HL-60/S4 (cell line): ENCODE measurements around the gene ULBP1.
"Not testable (repeated sequence)": the region's sequence is repeated elsewhere in the genome, so short reads cannot be mapped to it uniquely, and the experiment has no call there.

Source experiments
- in situ Hi-C: fragments of 300-500 bp; cut with MboI; formaldehyde crosslinking; loops from 2 replicates; pipeline ENCODE4 v1.14.3; 2022; ENCODE audit warnings: low sequenced_read_pairs

ULBP1 gene

DNA sequence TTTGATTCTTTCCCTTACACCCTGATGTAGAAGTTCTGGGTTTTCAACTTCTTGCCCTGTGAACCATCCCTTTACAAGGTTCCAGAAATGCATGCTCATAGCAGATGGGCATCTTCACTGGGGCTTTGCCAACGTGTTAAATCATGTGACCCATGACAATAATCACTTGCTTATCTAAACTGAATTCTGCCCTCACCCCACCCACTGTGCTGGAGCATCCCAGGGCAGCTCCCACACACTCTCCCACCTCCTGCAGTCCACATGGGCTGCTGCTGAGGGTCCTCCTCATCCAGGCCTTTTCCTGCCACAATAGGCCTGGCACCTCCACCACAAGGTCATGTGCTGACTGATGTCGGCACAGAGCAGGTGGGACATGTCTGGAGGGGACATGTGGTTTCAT lies 4.3 kb downstream of the ULBP1 start:
- in situ Hi-C loops: not testable (repeated sequence)

DNA sequence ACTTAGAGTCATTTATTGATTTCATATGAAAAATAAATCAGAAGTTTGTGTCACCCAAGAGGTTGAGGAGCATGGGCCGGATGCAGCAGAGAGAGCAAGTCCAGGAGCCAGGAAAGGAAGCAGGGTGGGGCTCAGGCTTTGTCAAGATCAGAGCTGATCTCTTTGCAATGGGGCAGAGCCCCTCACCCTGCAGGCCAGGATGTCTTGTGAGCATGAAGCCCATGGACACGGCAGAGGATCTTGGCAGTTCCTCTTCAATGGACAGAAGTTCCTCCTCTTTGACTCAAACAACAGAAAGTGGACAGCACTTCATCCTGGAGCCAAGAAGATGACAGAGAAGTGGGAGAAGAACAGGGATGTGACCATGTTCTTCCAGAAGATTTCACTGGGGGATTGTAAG lies 5.2 kb downstream of the ULBP1 start:
- in situ Hi-C loops: not testable (repeated sequence)

DNA sequence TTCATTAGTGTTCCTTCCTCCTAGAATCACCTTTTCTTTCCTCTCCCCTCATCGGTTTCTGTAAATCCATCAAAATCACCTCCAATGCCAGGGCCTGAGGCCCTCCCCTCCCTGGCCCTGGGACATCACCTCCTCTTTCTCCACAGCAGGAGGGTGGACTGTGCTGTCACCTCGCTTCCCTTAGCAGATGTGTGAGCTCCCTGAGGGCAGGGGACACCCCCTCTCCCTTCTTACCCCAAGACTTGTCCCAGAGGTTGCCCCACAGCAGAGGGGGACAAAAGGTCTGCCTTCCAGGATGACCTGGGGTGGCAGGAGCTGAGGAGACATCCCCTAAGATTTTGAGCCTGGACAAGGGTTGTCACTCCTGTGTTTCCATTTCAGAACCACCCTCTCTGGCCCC lies 5.9 kb downstream of the ULBP1 start:
- in situ Hi-C loops: no loop called here

DNA sequence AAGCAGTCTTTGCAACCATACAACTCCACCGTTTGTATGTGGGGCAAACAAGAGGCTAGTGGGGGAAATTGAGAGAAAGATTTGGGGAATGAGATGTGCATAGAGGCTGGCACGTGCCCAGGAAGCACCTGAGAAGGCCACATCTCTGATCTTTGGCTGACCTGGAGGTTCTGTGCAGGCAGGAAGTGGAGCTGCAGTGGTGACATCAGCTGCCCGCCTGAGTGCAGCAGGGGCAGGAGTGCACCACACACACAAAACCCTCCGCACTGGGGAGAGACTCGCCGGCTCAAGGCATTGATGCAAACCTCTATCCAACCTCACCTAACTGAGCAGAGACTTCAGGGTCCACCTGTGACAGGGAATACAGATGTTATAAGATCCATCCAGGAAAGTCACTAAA lies 10.7 kb downstream of the ULBP1 start:
- in situ Hi-C loops: not testable (repeated sequence)

DNA sequence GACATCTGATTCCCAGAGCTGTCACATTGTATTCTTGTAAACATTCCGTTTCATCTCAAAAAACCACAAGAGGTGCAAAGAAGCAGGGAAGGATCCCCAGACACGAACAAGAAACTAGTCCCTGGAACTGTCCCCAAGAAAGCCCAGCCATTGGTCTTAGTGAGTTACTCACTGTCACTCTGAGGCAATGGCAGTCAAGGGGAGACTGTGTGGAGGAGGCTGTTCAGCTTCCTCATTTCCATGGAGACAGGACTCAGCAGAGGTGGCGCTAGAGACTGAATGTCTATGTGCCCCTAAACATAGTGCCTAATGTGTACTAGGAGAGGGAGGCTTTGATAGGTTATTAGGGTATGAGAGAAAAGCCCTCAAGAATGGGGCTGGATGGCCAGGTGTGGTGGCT lies 11.1 kb downstream of the ULBP1 start:
- in situ Hi-C loops: no loop called here

DNA sequence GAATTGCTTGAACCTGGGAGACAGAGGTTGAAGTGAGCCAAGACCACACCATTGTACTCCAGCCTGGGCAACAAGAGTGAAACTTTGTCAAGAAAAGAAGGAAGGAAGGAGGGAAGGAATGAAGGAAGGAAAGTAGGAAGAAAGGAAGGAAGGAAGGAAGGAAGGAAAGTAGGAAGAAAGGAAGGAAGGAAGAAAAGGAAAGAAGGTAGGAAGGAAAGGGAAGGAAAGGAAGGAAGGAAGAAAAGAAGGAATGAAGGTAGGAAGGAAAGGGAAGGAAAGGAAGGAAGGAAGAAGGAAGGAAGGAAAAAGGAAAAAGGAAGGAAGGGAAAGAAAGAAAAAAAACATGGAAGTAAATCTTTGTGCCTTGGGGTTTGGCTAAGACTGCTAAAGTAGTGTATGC lies 11.7 kb downstream of the ULBP1 start:
- in situ Hi-C loops: no loop called here

DNA sequence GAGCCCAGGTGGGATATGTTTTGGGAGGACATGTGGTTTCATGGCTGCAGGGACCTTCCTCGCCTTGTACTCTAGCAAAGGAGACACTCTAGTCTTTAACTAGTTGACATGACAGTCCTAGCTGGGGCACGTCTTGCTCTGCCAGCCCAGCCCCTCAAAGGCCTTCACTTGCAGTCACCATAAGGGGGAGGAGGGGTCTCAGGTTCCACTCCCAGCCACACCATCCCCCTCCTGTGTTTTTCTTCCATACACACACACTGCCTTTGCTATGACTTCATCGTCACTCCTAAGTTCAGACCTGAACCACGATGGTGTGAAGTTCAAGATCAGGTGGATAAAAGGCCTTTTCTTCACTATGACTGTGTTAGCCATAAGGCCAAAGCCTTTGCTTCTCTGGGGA lies 13.5 kb downstream of the ULBP1 start:
- in situ Hi-C loops: no loop called here

DNA sequence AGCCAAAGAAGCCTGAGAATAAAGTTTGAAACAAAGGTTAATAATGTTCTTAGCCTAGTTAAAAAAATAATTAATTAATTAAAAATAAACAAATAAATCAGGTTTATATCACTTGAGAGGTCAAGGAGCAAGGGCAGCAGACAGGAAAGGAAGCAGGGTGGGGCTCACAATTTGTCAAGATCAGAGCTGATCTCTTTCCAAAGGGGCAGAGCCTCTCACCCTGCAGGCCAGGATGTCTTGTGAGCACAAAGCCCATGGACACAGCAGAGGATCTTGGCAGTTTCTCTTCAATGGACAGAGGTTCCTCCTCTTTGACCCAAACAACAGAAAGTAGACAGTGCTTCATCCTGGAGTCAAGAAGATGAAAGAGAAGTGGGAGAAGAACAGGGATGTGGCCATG lies 14.9 kb downstream of the ULBP1 start:
- in situ Hi-C loops: no loop called here

DNA sequence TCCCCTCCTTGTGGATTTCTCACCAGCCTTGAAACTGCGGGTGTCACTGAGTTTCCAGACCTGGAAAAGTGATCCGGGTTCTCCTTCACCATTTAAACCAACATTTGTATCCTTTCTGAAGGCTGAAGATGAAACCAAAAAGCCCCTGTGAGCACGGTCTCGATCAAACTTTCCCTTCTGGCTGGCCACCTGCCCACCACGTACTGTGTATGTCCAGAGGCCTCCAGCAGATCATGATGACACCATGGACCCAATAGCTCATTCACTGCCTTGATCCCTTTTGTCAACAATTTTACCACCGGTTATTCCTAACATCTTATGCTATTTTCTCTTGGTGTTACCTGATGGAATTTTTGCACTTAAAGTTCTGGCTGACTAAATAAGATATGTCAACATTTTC lies 15.6 kb downstream of the ULBP1 start:
- in situ Hi-C loops: no loop called here

DNA sequence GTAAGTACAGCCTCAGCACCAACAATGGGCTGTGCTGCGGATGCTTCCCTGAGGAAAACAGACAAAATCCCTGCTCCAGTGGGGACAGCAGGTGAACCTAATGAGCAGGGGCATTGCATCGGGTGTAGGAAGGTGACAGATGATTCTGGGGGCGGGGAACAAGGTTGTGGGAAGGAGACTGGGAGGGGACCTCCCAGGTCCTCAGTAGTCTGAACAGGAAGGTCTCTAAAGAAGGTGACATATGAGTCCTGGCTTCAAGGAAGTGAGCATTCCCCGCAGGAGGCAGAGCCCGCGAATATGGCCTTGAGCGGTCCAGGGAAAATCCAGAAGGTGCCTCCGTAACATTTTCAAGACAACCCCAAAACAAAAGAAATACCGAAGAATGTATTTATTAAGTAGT lies 19.4 kb downstream of the ULBP1 start:
- in situ Hi-C loops: no loop called here

DNA sequence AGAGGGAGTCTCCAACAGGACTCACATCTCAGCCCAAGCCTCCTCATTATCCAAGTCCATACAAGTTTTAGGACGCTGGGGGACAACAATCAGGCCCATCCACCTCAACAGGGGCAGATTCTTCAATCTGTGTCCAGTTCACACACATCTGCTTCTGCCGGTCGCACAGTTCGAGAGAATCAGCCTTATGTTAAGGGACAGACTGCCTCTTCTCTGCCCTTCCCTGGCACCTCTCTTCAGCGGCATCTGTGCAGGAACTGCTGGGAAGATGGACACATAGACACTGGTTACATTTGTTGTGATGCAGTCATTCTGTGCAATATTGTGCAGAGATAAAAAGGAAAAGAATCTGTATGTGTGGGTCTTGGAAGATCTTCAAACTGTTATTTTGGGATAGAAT lies 21.0 kb downstream of the ULBP1 start:
- in situ Hi-C loops: no loop called here

DNA sequence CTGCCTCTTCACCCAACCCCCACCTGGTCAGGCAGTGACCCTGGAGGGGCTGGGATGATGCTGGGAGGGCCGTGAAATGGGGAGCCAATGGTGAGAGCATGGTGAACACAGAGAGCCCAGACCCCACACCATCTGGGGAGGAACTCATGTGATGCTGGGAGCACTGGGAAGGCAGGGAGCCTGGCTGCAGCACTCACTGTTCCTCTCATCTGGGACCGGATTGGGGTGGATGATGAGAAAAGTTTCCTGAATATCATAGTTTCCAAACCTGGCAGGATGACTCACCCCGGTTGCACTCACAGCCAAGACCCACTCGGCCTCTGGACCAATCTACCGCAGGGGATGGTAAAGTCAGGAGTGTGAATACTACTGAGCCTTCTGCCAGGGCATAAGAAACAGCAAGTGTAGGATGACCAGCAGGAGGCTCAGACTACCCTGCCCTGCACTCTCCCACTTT lies 21.8 kb downstream of the ULBP1 start:
- in situ Hi-C loops: no loop called here

DNA sequence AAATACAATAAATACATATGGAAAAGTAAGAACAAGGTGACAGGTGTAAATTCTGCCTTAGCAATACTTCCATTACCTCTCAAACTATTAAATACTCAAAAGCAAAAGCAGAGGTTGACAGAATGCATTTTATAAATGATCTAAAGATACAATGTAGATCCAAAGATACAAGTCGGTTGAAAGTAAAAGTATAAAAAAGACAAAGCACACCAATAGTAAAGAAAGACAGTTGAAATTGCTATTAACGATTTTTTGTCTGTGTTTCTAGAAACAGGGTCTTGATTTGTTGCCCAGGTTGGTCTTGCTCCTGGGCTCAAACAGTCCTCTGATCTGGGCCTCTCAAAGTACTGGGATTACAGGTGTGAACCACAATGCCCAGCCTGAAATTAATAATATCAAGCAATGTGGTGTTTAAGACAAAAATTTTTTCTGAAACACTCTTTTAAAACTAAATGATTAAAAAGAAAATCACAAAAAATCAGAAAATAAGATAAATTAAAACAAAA lies 23.9 kb downstream of the ULBP1 start:
- in situ Hi-C loops: no loop called here

DNA sequence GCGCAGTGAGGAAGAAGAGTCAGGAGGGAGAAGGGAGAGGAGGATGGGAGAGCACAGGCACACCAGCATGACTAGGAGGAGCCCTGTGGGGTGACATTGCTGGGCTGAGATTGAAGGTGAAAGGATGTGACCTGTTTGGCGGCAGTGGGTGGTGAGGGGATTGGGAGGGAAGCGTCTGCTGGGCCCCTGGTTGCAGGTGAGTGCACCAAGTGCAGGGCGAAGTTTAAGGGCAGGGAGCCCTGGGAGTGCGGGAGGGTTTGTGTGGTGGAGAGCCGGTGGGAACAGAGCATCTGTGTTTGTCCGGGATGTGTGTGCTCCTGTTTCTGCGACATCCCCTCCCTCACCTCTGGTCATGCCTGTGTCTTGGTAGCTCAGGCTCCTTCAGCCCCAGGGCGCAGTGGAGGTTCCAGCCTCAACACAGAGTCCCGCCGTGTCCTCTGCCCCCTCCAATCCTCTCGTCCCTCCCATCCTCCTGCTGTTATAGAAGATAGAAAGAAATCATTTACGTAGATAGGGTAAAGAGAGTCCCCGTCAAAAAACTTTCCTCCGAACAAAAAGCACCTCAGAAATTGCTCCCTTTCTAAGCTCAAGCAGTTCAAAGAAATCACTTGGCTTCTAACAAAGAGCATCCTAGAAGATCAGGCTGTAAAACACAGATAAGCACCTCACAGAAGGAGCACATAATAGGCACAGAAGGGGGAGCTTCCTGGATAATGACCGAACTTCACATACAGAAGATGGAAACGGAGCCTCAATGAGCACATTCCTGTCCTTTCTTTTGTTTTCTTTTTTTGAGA lies 25.0 kb downstream of the ULBP1 start:
- in situ Hi-C loops: no loop called here

DNA sequence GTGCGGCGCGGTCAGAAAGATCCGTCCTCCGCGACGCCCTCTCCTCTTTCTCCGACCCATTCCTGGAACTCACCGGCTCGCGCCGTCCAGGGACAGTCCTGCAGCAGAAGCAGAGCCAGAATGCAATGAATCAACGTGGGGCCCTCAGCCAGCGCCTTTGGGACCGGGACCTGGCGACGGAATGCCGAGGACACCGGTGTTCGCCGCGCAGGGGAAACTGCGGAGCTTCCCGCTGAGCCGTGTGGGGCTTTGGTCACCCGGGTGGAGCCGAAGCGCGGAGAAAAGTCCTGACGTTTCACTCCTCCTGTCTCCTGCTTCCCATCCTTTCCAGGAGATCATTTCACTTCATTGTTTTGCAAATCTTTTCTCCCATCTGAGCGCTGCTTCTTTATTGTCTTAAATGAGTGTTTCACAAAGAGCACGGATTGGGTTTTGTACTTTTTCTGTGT lies 26.5 kb downstream of the ULBP1 start:
- in situ Hi-C loops: no loop called here

DNA sequence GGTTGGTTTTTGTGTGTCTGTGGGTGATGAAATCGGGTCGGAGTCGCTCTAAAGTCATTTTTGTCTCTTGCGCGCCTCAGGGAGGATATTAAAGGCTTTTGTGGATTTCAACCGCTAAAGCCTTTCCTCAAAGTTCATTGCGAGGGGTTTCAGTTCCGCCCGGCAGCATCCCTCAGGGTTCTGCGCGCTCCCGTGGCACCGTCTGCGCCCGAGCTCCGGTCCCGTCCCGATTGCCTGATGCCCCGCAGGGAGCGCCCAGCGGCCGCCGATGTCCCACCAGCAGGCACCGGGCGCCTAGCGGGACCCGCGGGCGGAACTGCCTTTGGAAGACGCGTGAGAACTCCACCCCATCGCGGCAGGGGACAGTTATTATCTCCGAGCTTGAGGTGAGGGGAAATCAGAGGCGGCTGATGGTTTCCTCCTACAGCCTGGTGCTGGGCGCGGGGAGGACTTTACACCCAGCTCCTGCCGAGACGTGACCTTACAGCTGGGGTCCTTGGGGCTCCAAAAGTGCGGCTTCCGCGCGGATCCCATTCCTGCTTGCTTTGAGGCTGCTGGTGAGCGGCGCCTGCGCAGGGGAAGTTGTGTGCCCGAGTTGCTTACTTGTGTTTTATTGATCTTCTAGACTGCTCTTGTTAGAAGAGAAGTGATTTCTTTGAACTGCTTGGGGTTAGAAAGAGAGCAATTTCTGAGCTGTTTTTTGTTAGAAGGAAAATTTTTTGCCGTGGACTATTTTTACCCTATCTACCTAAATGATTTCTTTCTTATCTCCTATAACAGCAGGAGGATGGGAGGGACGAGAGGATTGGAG lies 27.1 kb downstream of the ULBP1 start:
- in situ Hi-C loops: no loop called here

DNA sequence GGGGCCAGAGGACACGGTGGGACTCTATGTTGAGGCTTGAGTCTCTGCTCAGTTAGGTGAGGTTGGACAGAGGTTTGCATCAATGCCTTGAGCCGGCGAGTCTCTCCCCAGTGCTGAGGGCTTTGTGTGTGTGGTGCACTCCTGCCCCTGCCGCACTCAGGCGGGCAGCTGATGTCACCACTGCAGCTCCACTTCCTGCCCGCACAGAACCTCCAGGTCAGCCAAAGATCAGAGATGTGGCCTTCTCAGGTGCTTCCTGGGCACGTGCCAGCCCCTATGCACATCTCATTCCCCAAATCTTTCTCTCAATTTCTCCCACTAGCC lies 27.7 kb downstream of the ULBP1 start:
- in situ Hi-C loops: not testable (repeated sequence)

DNA sequence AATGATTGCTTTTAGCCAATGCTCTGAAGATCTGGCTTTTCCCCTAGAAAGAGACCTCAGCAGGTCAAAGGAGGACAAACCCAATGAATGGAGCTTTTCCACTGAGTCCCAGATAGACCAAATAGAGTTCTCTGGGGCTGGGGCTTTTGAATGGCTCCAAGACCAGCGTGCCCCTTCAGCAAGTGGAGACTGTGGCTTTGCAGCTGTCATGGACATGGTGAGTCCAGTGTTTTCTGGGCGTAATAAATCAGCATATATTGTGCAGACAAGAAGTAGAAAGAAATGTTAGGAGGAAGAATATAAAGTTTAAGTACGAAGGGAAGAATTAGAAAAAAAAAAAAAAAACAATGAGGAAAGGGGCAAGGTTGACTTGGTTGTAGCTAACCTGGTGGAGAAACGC lies 28.1 kb downstream of the ULBP1 start:
- in situ Hi-C loops: no loop called here

DNA sequence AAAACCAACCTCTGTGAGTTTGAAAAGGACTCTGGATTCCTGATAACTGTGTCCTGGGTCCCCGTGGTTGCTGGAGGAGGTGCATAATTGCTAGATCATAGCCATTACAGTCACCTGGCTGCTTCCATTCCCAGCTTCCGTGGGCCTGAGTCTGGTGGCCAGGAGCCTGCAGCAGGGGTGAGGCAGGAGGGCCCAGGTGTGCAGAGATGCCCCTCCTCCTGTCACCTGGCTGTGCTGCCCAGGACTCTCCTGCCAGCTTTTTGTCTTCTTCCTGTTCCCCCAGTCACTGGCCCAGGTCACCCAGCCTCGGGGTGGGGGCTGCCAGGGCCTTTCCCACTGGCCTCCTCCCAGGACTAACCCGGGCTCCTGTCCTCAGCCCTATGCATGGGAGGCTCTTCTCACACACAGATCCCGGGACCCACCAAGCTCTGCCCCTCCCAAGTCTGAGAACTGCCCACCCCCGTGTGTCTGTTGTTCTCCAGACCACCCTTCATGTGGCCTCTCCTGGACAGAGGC lies 31.6 kb downstream of the ULBP1 start:
- in situ Hi-C loops: no loop called here

DNA sequence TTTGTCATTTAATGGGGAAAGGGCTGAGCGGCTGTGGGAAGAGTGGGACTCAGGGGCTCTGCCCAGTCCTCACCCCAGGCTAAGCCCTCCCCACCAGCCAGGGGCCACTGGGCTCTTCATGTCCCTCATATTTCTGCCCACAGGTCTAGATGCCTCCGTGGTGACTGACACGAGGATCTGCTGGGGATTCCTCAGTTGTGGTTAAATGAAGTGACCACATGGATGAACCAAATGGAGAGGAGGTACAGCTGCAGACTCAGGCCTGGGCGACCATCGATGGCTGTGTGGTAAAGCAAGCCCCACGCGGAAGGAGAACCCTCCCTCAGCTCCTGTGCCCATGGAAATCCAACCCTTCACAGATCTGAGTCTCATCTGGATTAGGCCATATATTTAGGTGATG lies 32.2 kb downstream of the ULBP1 start:
- in situ Hi-C loops: no loop called here

DNA sequence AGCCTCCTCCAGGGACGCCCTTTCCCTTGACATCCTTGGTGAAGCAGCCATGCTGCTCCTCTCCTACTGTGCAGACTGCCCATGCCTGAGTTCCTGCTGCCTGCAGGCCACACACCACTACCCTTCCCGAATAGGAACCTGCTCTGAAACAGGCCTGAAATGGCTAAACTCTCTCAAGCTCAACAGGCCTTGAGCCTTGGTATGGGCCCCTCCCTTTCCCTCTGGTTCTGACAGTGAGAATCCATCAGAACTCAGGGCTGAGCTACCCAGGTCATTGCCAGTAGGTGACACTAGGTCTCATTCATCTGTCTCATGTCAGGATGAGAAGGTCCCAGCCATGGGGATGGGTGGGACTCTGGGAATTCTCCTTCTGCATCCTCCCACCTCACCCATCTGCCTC lies 35.9 kb downstream of the ULBP1 start:
- in situ Hi-C loops: no loop called here
